ENCODE results near the gene CHIC2. TPM values are rescaled to one million over a fixed set of nuclear protein-coding genes. Genes with fewer than 3 reads are reported as not detected.
"Not testable (repeated sequence)": the region's sequence is repeated elsewhere in the genome, so short reads cannot be mapped to it uniquely, and the experiment has no call there.

CHIC2 gene
- total RNA-seq (ENCODE audit: unreplicated experiment), result 14.5 TPM
- long read RNA-seq, transcript CHIC2-201 (6 exons, 1,194 nt), result major isoform, 16 of 16 reads
- long read RNA-seq, partial matches to known transcripts, result 0 of 16 reads
- long read RNA-seq, other reads (novel, unspliced or antisense), result 0 of 16 reads

DNA sequence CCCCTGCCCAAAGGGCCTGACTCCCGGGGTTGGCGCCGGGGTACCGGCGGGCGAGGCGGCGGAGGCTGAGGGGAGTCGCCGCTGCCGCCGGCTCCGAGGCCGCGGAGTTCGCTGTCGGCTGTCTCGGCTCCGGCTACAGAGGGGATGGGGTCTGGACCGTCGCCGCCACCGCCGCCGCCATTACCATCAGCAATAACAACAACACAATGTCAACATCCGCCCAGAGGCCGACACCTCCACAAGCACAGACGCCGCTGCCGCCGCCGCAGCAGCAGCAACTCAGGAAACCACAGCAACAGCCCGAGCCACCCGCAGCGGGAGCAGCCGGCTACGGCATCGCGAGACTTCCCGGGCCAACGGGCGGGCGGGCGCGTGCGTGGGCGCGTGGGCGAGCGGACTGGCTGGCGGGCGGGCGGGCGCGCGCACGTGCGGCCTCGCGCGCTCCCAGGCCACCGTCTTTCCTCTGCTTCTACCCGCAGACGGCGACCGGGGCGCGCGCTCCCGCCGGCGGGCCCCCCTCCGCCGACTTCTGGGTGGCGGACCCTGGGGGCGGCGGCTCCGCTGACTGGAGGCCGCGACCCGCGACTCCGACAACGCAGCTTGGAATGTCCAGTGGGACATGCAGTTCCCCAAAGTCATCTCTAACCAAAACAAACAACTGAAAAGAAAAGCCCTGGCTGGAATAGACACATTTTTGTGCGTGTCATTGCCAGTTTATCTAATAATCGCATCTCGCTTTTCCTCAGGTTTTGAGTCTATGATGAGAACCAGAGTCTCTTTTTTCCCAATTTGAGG is at the start of gene CHIC2:
Gene CHIC2, minus strand, starts transcription at position 289 of the 795 bp plus-strand sequence. CDS start 305 bp downstream, outside the sequence.
- peaks cover 6% of the 10 kb centered on the region for H3K27me3 Mint-ChIP-seq (ENCODE audit: unreplicated experiment)
- TF ChIP-seq, protein P1, sequence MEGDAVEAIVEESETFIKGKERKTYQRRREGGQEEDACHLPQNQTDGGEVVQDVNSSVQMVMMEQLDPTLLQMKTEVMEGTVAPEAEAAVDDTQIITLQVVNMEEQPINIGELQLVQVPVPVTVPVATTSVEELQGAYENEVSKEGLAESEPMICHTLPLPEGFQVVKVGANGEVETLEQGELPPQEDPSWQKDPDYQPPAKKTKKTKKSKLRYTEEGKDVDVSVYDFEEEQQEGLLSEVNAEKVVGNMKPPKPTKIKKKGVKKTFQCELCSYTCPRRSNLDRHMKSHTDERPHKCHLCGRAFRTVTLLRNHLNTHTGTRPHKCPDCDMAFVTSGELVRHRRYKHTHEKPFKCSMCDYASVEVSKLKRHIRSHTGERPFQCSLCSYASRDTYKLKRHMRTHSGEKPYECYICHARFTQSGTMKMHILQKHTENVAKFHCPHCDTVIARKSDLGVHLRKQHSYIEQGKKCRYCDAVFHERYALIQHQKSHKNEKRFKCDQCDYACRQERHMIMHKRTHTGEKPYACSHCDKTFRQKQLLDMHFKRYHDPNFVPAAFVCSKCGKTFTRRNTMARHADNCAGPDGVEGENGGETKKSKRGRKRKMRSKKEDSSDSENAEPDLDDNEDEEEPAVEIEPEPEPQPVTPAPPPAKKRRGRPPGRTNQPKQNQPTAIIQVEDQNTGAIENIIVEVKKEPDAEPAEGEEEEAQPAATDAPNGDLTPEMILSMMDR (IDR thresholded peaks at IDR 0.05; ENCODE audit: partially characterized antibody, unreplicated experiment), result no peak
- no peaks in the 10 kb centered on the region for H3K36me3 Mint-ChIP-seq (ENCODE audit: unreplicated experiment)
- DNase-seq, result peak; percentile 94
- H3K27ac Mint-ChIP-seq (ENCODE audit: unreplicated experiment), result peak within 1 kb of the TSS; percentile 83
- H3K4me3 Mint-ChIP-seq (ENCODE audit: unreplicated experiment), result peak within 1 kb of the TSS; percentile 92
- H3K9me3 Mint-ChIP-seq (ENCODE audit: unreplicated experiment), result peaks cover 6% of the 10 kb centered on the region
- peaks cover 5% of the 10 kb centered on the region for H3K4me1 Mint-ChIP-seq (ENCODE audit: low read depth, unreplicated experiment)

GRCh38 chr4:54113206-54113605 is 48.8 kb upstream of the CHIC2 start:
- H3K36me3 Mint-ChIP-seq (ENCODE audit: unreplicated experiment); H3K9me3 Mint-ChIP-seq (ENCODE audit: unreplicated experiment); H3K27me3 Mint-ChIP-seq (ENCODE audit: unreplicated experiment); H3K27ac Mint-ChIP-seq (ENCODE audit: unreplicated experiment); DNase-seq; H3K4me3 Mint-ChIP-seq (ENCODE audit: unreplicated experiment): not testable (repeated sequence)
- H3K4me1 Mint-ChIP-seq (ENCODE audit: low read depth, unreplicated experiment), result peaks cover 12% of the 10 kb centered on the region

DNA sequence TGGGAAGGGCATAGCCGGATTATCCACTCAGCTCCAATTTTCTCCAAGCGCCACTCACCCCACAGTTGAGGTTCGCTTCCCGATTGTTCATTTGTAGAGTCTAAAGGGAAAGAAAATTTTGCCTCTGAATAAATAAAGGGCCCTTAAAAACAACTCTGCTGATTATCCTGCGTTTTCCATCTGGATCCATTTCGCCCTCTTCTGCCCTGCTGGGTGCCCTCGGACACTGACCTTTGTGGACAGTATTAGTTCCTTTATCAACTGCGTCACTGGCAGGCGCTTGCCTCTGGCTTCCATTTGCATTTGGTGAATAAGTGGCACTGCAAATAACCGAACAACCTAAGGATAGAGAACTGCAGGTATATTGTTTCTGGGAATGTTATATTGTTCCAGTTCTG is 45.6 kb upstream of the CHIC2 start:
- Mint-ChIP-seq H3K36me3 (ENCODE audit: unreplicated experiment) (peaks cover under 1% of the 10 kb centered on the region), H3K27ac (ENCODE audit: unreplicated experiment) (no peak overlapping the region), H3K4me3 (ENCODE audit: unreplicated experiment) (peak overlapping the region; percentile 74), H3K4me1 (ENCODE audit: low read depth, unreplicated experiment) (peaks cover 23% of the 10 kb centered on the region), H3K27me3 (ENCODE audit: unreplicated experiment) (peaks cover 19% of the 10 kb centered on the region), H3K9me3 (ENCODE audit: unreplicated experiment) (peaks cover 7% of the 10 kb centered on the region)
- no peak for DNase-seq
- TF ChIP-seq, protein P1 (IDR thresholded peaks at IDR 0.05; ENCODE audit: partially characterized antibody, unreplicated experiment), result no peak

- TF ChIP-seq, protein P1 (IDR thresholded peaks at IDR 0.05; ENCODE audit: partially characterized antibody, unreplicated experiment), result no peak
- Mint-ChIP-seq H3K4me1 (ENCODE audit: low read depth, unreplicated experiment) (peaks cover 23% of the 10 kb centered on the region), H3K36me3 (ENCODE audit: unreplicated experiment) (peaks cover 6% of the 10 kb centered on the region), H3K4me3 (ENCODE audit: unreplicated experiment) (peak overlapping the region; percentile 74), H3K9me3 (ENCODE audit: unreplicated experiment) (peaks cover 11% of the 10 kb centered on the region), H3K27me3 (ENCODE audit: unreplicated experiment) (peaks cover 25% of the 10 kb centered on the region), H3K27ac (ENCODE audit: unreplicated experiment) (no peak overlapping the region)
- peak; percentile 34 for DNase-seq
These were observed 45.0 kb upstream of the CHIC2 start for GRCh38 chr4:54109241-54110018.

- peaks cover 27% of the 10 kb centered on the region for H3K4me1 Mint-ChIP-seq (ENCODE audit: low read depth, unreplicated experiment)
- H3K9me3 Mint-ChIP-seq (ENCODE audit: unreplicated experiment), result peaks cover 12% of the 10 kb centered on the region
- no peak for DNase-seq
- TF ChIP-seq, protein P1 (IDR thresholded peaks at IDR 0.05; ENCODE audit: partially characterized antibody, unreplicated experiment), result no peak
- H3K4me3 Mint-ChIP-seq (ENCODE audit: unreplicated experiment), result peak overlapping the region; percentile 69
- peaks cover 6% of the 10 kb centered on the region for H3K36me3 Mint-ChIP-seq (ENCODE audit: unreplicated experiment)
- H3K27me3 Mint-ChIP-seq (ENCODE audit: unreplicated experiment), result peaks cover 35% of the 10 kb centered on the region
- H3K27ac Mint-ChIP-seq (ENCODE audit: unreplicated experiment), result no peak overlapping the region
These were observed 43.7 kb upstream of the CHIC2 start for GRCh38 chr4:54107951-54108748.

Measured in glutamatergic neuron (in vitro differentiated cells).